Effector memory CD8-positive, alpha-beta T cell (primary cell): ENCODE measurements around the gene SOCS4.
"Not testable (repeated sequence)": the region's sequence is repeated elsewhere in the genome, so short reads cannot be mapped to it uniquely, and the experiment has no call there.

Experiments used
- ATAC-seq: fragments of 150-1000 bp; cut with Tn5 transposase; replicated peaks from 2 replicates; pipeline ENCODE4 v1.10.0; 2021; ENCODE audit warnings: mild to moderate bottlenecking, moderate library complexity
- DNase-seq, 3 experiments: peaks; one replicate each; pipeline ENCODE4 v3.0.0; 2021
- H3K27ac Mint-ChIP-seq, 2 donors: one replicate each; pipeline ENCODE4 v1.8.0; 2022; ENCODE audit warnings: mild to moderate bottlenecking in 2 of 2, mixed read lengths in 2 of 2, moderate library complexity in 2 of 2
- H3K27me3 Mint-ChIP-seq, 2 donors: one replicate each; pipeline ENCODE4 v1.8.0; 2022; ENCODE audit warnings: mixed read lengths in 2 of 2
- H3K36me3 Mint-ChIP-seq: one replicate; pipeline ENCODE4 v1.8.0; 2022; ENCODE audit warnings: mild to moderate bottlenecking, moderate library complexity, mixed read lengths; ENCODE audit not compliant: insufficient read depth
- H3K4me1 Mint-ChIP-seq, 2 donors: one replicate each; pipeline ENCODE4 v1.8.0; 2022; ENCODE audit warnings: low read depth in 2 of 2, mixed read lengths in 2 of 2
- H3K4me3 Mint-ChIP-seq, 2 donors: one replicate each; pipeline ENCODE4 v1.8.0; 2022; ENCODE audit warnings: mild to moderate bottlenecking in 2 of 2, mixed read lengths in 2 of 2, moderate library complexity in 2 of 2
- H3K9me3 Mint-ChIP-seq, 2 donors: one replicate each; pipeline ENCODE4 v1.8.0; 2022; ENCODE audit warnings: mixed read lengths in 2 of 2
- total RNA-seq, 9 experiments: gene quantifications; one replicate each; lab custom pipeline; 2026; lab: John Stamatoyannopoulos, UW

The SOCS4 gene
- total RNA-seq: 38.2 to 93.2 (median 74.8) reads per million in 9 experiments

DNA sequence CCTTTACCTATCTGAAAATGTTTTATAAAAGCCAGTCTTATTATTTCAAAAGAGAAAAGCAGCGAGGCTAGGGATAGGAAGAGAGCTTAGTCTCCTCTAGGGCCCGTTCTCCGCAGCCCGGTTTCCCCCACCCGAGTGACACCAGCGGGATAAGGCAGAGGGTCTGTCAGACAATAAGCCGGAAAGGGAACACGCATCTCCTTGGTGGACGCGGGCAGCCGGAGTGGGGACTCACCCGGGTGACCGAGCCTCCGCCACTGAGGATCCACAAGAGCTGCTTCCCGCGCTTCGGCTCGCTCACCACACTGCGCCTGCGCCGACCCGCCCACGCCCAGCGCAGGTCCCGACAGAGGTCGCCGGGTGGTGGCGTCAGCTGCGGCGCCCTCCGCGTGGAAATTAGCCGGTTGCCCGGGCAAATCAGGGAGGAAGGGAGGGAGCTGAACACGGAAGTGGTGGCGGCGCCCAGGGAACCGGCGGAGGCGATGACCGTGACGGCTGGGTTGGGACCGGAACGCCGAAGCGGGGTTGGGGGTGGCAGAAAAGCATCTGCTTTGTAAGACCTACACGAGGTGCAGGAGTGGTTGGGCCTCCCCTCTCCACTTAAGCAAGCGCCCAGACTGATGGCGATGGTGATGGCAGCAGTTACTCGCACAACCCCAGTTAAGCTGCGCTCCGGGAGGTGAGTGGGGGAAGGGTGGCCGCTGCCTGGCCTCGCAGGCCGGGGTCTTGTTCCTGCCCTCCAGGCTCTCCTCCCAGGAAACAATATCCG lies at the start of gene SOCS4, which contains the start of gene WDHD1:
SOCS4 (plus strand) TSS at position 444 of the 769 bp plus-strand sequence. CDS start 15,806 bp downstream, outside the sequence.
WDHD1 (minus strand) TSS at position 307 of the 769 bp plus-strand sequence. CDS start 312 bp downstream, outside the sequence.
- Mint-ChIP-seq H3K9me3 (no peaks in the 10 kb centered on the region), H3K27me3 (no peaks in the 10 kb centered on the region)
- peak; percentile 95 to 96 (median 96) for DNase-seq

DNA sequence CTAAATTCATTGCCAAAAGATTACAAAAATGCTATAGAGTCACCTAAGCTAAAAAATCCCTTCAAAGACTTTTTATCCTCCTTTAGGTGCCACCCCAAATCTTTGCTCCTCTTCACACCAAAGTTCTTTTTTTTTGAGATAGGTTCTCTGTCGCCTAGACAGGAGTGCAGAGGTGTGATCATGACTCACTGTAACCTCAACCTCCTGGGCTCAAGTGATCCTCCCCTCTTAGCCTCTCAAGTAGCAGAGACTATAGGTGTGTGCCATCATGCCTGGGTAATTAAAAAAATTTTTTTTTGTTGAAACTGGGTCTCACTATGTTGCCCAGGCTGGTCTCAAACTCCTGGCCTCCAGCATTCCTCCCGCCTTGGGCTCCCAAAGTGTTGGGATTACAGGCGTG lies 48.0 kb upstream of the SOCS4 start:
- Mint-ChIP-seq H3K27me3 (no peaks in the 10 kb centered on the region), H3K4me1 (peaks cover 2 to 7% of the 10 kb centered on the region in 2 donors), H3K4me3 (no peak overlapping the region), H3K9me3 (no peaks in the 10 kb centered on the region), H3K36me3 (no peaks in the 10 kb centered on the region), H3K27ac (peak overlapping the region in 1 of 2 donors; percentile 73)
- no peak for ATAC-seq
- no peak for DNase-seq

More for the DNA sequence above, at the start of gene SOCS4, which contains the start of gene WDHD1:
- ATAC-seq: peak; percentile 90
- H3K4me3 Mint-ChIP-seq: peak within 1 kb of the TSS; percentile 86 to 92
- peaks cover 16% of the 10 kb centered on the region for H3K36me3 Mint-ChIP-seq
- H3K4me1 Mint-ChIP-seq: peaks cover 27 to 47% of the 10 kb centered on the region in 2 donors
- H3K27ac Mint-ChIP-seq: peak within 1 kb of the TSS; percentile 94 to 95

- H3K27me3 Mint-ChIP-seq: no peaks in the 10 kb centered on the region
- no peak overlapping the region for H3K4me3 Mint-ChIP-seq
- no peaks in the 10 kb centered on the region for H3K9me3 Mint-ChIP-seq
- H3K4me1 Mint-ChIP-seq: peaks cover 0 to 7% of the 10 kb centered on the region in 2 donors
- no peak for DNase-seq
- no peaks in the 10 kb centered on the region for H3K36me3 Mint-ChIP-seq
- ATAC-seq: no peak
- H3K27ac Mint-ChIP-seq: no peak overlapping the region
These were observed 45.3 kb upstream of the SOCS4 start for GRCh38 chr14:54981698-54982097.

GRCh38 chr14:54985156-54985555 lies 41.9 kb upstream of the SOCS4 start:
- Mint-ChIP-seq H3K36me3 (peaks cover 2% of the 10 kb centered on the region), H3K27ac (peak overlapping the region in 1 of 2 donors; percentile 3)

DNA sequence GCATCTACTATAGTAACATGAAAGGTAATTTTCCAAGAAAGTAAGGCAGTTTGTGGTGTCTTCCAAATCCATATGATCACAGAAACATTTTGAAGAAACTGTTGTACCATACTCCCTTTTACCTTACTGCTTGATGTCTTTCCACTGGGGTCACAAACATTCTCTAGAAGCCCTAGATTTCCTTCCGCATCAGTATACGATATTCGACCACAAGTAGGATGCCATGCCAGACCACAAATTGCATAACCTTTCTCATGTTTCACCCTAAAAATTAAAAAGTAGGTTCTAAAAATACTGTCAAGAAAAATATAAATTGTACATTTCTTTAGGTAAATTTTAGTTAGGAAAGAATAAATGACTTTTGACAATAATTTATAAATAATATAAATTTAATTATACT lies 26.7 kb upstream of the SOCS4 start:
- no peak overlapping the region for H3K27ac Mint-ChIP-seq

More at GRCh38 chr14:54985156-54985555, 41.9 kb upstream of the SOCS4 start:
- no peak overlapping the region for H3K4me3 Mint-ChIP-seq
- DNase-seq: no peak
- no peak for ATAC-seq
- no peaks in the 10 kb centered on the region for H3K9me3 Mint-ChIP-seq
- no peaks in the 10 kb centered on the region for H3K4me1 Mint-ChIP-seq
- H3K27me3 Mint-ChIP-seq: no peaks in the 10 kb centered on the region

DNA sequence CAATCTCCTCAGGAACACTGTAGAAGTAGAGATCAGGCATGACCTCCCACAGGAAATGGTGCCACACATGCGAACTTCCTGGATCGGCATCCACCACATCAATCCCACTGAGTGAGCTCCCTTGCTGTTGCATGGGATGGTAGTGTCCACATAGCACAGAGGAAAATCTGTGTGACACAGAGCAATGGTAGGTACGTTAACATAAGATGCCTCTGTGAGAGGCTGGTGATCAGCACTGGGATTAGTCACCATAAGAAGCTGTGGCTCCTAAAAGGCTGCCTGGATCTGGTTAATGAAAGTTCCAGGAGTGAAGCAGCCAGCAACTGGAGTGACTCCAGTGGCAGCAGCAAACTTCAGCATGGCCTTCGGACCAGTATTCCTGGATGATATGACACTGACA lies 22.0 kb upstream of the SOCS4 start:
- no peak for DNase-seq
- Mint-ChIP-seq H3K27ac (peak overlapping the region in 1 of 2 donors; percentile 29), H3K4me1 (no peaks in the 10 kb centered on the region), H3K36me3 (peaks cover 6% of the 10 kb centered on the region), H3K9me3 (no peaks in the 10 kb centered on the region), H3K4me3 (no peak overlapping the region), H3K27me3 (no peaks in the 10 kb centered on the region)
- no peak for ATAC-seq

More for the DNA sequence above, 26.7 kb upstream of the SOCS4 start:
- Mint-ChIP-seq H3K9me3 (no peaks in the 10 kb centered on the region), H3K4me3 (no peak overlapping the region), H3K36me3 (peaks cover 8% of the 10 kb centered on the region), H3K4me1 (no peaks in the 10 kb centered on the region), H3K27me3 (no peaks in the 10 kb centered on the region)
- no peak for DNase-seq
- ATAC-seq: peak; percentile 97

GRCh38 chr14:55015006-55015405 lies 12.0 kb upstream of the SOCS4 start:
- no peaks in the 10 kb centered on the region for H3K4me1 Mint-ChIP-seq
- DNase-seq (no peak), ATAC-seq (no peak)
- H3K27ac Mint-ChIP-seq: no peak overlapping the region
- no peaks in the 10 kb centered on the region for H3K9me3 Mint-ChIP-seq
- no peaks in the 10 kb centered on the region for H3K36me3 Mint-ChIP-seq
- H3K4me3 Mint-ChIP-seq: no peak overlapping the region
- no peaks in the 10 kb centered on the region for H3K27me3 Mint-ChIP-seq

DNA sequence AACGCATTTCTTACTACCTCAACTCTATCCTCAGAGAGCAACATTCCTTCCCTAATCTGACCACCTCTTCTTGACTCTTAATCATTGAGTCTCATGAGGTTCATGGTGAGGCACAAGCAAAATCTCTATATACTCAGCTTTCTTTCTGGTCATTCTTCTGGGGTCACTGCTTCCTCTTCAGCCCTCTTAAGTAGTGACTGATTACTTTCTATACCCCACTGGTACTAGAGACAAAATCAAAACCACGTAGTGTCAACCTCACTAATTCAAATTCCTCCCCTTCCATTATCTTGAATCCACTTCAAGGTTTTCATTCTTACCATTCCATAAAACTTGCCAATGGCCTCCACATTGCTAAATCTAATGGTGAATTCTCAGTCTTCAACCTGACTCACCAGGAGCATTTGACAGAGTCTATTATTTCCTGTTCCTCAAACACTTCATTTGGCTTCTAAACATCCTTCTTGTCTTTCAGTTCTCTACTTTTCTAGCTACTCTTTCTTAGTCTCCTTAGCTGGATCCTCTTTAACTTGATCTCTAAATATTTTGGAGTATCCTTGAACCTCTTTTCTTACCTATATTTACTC lies 7.0 kb upstream of the SOCS4 start:
- Mint-ChIP-seq H3K27ac (peak overlapping the region in 1 of 2 donors; percentile 9), H3K4me3 (no peak overlapping the region), H3K27me3 (no peaks in the 10 kb centered on the region), H3K4me1 (peaks cover 0 to 4% of the 10 kb centered on the region in 2 donors), H3K9me3 (no peaks in the 10 kb centered on the region), H3K36me3 (peaks cover 3% of the 10 kb centered on the region)
- ATAC-seq (no peak), DNase-seq (no peak)

DNA sequence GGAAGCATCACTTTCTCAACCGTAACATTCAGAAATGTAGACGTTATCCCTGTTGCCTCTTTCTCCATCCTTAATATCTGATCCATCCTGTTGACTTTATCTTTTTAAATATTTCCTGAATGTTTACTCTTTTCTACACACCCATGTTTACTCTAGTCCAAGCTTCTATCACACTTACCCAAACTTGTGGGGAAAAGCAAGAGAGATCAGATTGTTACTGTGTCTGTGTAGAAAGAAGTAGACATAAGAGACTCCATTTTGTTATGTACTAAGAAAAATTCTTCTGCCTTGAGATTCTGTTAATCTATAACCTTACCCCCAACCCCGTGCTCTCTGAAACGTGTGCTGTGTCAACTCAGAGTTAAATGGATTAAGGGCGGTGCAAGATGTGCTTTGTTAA lies 2.7 kb upstream of the SOCS4 start:
- H3K4me1 Mint-ChIP-seq: peaks cover 27 to 34% of the 10 kb centered on the region in 2 donors
- not testable (repeated sequence) for H3K9me3 Mint-ChIP-seq, DNase-seq, H3K4me3 Mint-ChIP-seq, H3K27me3 Mint-ChIP-seq, H3K27ac Mint-ChIP-seq, ATAC-seq
- H3K36me3 Mint-ChIP-seq: peaks cover 16% of the 10 kb centered on the region

DNA sequence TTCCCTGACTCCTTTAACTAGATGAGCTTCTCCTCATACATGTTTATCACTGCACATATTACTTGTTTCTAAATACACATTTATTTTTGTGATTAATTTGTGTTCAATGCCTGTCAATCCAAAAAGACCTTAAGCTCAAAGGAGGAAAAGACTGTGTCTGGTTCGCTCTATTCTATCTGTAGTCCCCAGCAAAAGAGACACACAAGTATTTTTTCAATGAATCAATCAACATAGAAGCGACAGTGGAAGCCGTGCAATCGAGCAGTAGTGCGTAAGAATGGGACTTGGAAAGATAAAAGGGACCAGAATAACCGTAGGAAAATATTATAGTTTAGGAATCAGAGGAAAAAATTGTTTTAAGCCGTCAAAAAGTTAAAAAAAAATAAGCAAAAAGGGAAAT lies 1.1 kb upstream of the SOCS4 start:
- no peak for DNase-seq
- Mint-ChIP-seq H3K27ac (peak overlapping the region; percentile 94 to 95), H3K27me3 (no peaks in the 10 kb centered on the region), H3K9me3 (no peaks in the 10 kb centered on the region), H3K4me1 (peaks cover 27 to 41% of the 10 kb centered on the region in 2 donors), H3K4me3 (peak overlapping the region; percentile 86 to 92), H3K36me3 (peaks cover 16% of the 10 kb centered on the region)
- no peak for ATAC-seq

DNA sequence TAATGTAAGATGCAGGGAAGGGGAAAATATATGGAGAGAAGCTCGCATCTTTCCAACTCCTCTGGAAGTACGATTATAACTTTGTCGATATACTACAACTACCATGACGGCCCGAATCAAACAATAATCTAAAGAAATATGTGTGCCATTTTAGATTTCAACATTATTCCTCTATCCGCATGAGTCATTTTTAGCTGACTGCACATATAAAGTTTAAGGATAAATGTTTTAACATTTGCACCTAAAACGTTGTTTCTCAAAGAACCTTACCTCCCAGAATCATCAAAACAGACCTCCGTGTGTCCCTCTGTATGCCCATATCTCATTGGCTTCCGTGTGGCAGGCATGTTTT lies 619 bp upstream of the SOCS4 start:
- peaks cover 16% of the 10 kb centered on the region for H3K36me3 Mint-ChIP-seq
- peak overlapping the region; percentile 94 to 95 for H3K27ac Mint-ChIP-seq
- DNase-seq (no peak), ATAC-seq (no peak)
- H3K4me1 Mint-ChIP-seq: peaks cover 27 to 45% of the 10 kb centered on the region in 2 donors
- peak overlapping the region; percentile 86 to 92 for H3K4me3 Mint-ChIP-seq
- no peaks in the 10 kb centered on the region for H3K27me3 Mint-ChIP-seq
- no peaks in the 10 kb centered on the region for H3K9me3 Mint-ChIP-seq

DNA sequence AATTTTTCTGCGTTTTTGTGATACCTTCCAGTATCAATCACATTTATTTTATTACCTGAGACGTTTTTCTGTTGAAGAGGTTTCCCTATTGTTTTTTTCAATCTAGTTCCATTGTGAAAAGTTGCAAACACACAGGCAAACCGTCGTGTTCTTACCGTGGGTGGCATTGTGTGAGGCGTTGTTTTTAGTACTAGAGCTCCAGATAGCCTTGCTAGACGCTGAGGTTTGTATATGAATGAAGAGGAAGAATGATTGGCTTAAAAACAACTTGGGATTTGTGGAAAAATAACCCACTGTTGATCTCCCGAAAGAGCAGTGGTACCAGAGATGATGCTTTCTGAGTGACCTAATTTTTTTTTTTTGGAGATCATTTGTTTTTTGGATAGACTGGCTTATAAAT lies 1.0 kb downstream of the SOCS4 start:
- Mint-ChIP-seq H3K36me3 (peaks cover 23% of the 10 kb centered on the region), H3K27me3 (no peaks in the 10 kb centered on the region), H3K4me1 (peaks cover 27 to 47% of the 10 kb centered on the region in 2 donors), H3K4me3 (peak overlapping the region; percentile 86 to 92), H3K27ac (peak overlapping the region; percentile 94 to 95), H3K9me3 (no peaks in the 10 kb centered on the region)
- no peak for ATAC-seq
- DNase-seq: no peak

DNA sequence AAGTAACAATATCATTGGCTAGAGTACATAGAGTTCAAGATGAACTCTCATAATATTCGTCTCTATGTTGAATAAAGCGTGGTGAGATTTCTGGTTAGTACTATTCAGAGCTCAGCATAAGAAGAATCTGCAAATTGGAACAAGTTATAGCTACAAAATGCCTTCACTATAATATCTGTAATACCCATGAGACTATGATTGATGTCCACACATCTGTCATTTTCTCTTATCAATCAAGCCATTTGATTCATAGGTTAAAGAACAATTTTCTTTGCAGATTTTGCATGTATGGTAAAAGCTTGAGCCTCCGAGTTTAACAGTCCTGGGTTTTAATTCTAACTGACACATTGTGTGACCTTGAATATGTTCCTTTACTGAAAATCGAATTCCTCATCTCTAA lies 1.4 kb downstream of the SOCS4 start:
- H3K36me3 Mint-ChIP-seq: peaks cover 27% of the 10 kb centered on the region
- H3K4me1 Mint-ChIP-seq: peaks cover 27 to 47% of the 10 kb centered on the region in 2 donors
- H3K4me3 Mint-ChIP-seq: peak overlapping the region; percentile 86 to 92
- H3K27me3 Mint-ChIP-seq: no peaks in the 10 kb centered on the region
- no peaks in the 10 kb centered on the region for H3K9me3 Mint-ChIP-seq
- ATAC-seq (no peak), DNase-seq (no peak)
- H3K27ac Mint-ChIP-seq: no peak overlapping the region

DNA sequence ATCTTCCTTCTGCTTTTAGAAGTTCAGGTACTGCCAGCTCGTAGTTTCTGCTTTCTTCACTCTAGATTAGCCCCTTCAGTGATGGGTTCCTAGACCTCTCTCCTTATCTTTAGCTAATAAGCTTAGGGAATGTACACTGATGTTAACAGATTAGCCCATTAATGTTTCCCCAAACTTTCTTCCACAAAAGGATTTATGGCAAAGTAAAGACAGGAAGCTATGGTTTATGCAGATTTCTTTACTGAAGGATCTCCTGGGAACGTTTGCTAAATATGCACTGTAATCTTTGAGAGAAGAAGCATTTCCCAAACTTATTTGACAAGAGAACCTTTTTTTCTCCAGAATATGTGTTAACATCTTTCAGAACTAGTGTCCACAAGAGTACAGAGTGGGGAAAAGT lies 4.2 kb downstream of the SOCS4 start:
- no peaks in the 10 kb centered on the region for H3K27me3 Mint-ChIP-seq
- peaks cover 51% of the 10 kb centered on the region for H3K36me3 Mint-ChIP-seq
- peaks cover 20 to 34% of the 10 kb centered on the region in 2 donors for H3K4me1 Mint-ChIP-seq
- DNase-seq (no peak), ATAC-seq (no peak)
- no peak overlapping the region for H3K4me3 Mint-ChIP-seq
- no peaks in the 10 kb centered on the region for H3K9me3 Mint-ChIP-seq
- no peak overlapping the region for H3K27ac Mint-ChIP-seq
